ENCODE measurements around the gene WDR90. TPM values are rescaled to one million over a fixed set of nuclear protein-coding genes. Genes with fewer than 3 reads are reported as not detected.

The WDR90 gene
- total and polyA plus RNA-seq, 2 of the 13 experiments (the other 11 are each of a cell fraction or from before 2014, with no cell fraction given) = 14.9 to 28.9 TPM

DNA sequence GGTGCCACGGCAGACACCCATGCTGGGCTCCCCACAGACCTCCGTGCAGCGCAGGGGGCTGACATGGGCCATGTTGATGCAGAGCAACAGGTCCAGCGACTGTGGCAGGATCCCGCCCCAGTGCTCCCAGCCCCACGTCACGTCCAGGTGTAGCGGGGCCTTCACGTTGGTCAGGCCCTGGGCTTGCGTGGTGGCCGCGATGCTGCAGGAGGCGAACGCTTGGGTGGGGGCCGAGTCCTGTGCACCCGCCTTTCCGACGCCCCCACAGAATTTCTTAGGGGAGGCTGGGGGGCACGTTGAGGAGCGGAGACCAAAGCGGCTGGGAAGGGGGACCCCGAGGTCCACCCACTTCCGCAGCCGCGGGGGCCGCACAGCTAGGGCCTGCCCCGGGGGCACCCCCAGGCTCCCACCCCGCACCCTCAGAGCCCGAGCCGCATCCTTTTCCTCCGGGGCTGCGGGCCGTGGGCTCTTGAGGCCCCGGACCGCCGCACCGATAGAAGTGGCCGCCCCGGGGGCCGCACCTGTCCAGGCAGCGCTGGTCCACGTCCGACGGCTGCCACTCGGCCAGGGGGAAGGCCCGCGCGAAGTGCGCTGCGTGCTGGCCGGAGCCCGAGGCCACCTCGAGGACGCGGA, 13.5 kb upstream of the WDR90 start (continued):
- TF ChIP-seq ZBTB14 (CRISPR knock-in tag; IDR thresholded peaks at IDR 0.05) (no peak), ZNF619 (CRISPR knock-in tag; IDR thresholded peaks at IDR 0.05) (0 out of 2 replicates have a peak, but pooled peaks have one; percentile 14), ZFP62 (CRISPR knock-in tag; IDR thresholded peaks at IDR 0.05) (no peak), ZSCAN21 (CRISPR knock-in tag; IDR thresholded peaks at IDR 0.05; ENCODE audit: borderline replicate concordance) (no peak), ARNTL (CRISPR knock-in tag; IDR thresholded peaks at IDR 0.05) (no peak), SMC3 (IDR thresholded peaks at IDR 0.05; ENCODE audit: low read length) (no peak), ZNF124 (CRISPR knock-in tag; IDR thresholded peaks at IDR 0.05) (no peak), ZNF781 (CRISPR knock-in tag; IDR thresholded peaks at IDR 0.05; ENCODE audit: borderline replicate concordance, not compliant biosample characterization) (no peak), ZNF530 (CRISPR knock-in tag; IDR thresholded peaks at IDR 0.05; ENCODE audit: low read depth) (peak; percentile 65; the same call in 1 of the 2 replicates), RFX3 (CRISPR knock-in tag; IDR thresholded peaks at IDR 0.05) (no peak), AGO1 (IDR thresholded peaks at IDR 0.05; ENCODE audit: low read depth, low read length, poor library complexity, severe bottlenecking) (peak; percentile 26), ZGPAT (CRISPR knock-in tag; IDR thresholded peaks at IDR 0.05) (no peak), SP2 (CRISPR knock-in tag; IDR thresholded peaks at IDR 0.05) (no peak), KDM1A (CRISPR knock-in tag; IDR thresholded peaks at IDR 0.05) (0 out of 2 replicates have a peak, but pooled peaks have one; percentile 36), ZBTB42 (CRISPR knock-in tag; IDR thresholded peaks at IDR 0.05) (peak; percentile 31; the same call in 1 of the 2 replicates), ESRRA (CRISPR knock-in tag; IDR thresholded peaks at IDR 0.05; ENCODE audit: low read depth) (peak; percentile 78; the same call in 1 of the 2 replicates), ZZZ3 (CRISPR knock-in tag; IDR thresholded peaks at IDR 0.05; ENCODE audit: borderline replicate concordance) (no peak; the same call in 1 of the 2 replicates), PHF21A (CRISPR knock-in tag; IDR thresholded peaks at IDR 0.05) (peak; percentile 46; the same call in 1 of the 2 replicates), HOXA5 (CRISPR knock-in tag; IDR thresholded peaks at IDR 0.05) (peak; percentile 32; the same call in 1 of the 2 replicates)
- TF ChIP-seq, protein P1, sequence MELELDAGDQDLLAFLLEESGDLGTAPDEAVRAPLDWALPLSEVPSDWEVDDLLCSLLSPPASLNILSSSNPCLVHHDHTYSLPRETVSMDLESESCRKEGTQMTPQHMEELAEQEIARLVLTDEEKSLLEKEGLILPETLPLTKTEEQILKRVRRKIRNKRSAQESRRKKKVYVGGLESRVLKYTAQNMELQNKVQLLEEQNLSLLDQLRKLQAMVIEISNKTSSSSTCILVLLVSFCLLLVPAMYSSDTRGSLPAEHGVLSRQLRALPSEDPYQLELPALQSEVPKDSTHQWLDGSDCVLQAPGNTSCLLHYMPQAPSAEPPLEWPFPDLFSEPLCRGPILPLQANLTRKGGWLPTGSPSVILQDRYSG (CRISPR knock-in tag; IDR thresholded peaks at IDR 0.05) = peak; percentile 85; the same call in 1 of the 2 replicates
- TF ChIP-seq, protein P2, sequence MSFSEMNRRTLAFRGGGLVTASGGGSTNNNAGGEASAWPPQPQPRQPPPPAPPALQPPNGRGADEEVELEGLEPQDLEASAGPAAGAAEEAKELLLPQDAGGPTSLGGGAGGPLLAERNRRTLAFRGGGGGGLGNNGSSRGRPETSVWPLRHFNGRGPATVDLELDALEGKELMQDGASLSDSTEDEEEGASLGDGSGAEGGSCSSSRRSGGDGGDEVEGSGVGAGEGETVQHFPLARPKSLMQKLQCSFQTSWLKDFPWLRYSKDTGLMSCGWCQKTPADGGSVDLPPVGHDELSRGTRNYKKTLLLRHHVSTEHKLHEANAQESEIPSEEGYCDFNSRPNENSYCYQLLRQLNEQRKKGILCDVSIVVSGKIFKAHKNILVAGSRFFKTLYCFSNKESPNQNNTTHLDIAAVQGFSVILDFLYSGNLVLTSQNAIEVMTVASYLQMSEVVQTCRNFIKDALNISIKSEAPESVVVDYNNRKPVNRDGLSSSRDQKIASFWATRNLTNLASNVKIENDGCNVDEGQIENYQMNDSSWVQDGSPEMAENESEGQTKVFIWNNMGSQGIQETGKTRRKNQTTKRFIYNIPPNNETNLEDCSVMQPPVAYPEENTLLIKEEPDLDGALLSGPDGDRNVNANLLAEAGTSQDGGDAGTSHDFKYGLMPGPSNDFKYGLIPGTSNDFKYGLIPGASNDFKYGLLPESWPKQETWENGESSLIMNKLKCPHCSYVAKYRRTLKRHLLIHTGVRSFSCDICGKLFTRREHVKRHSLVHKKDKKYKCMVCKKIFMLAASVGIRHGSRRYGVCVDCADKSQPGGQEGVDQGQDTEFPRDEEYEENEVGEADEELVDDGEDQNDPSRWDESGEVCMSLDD (CRISPR knock-in tag; IDR thresholded peaks at IDR 0.05; ENCODE audit: borderline replicate concordance) = 0 out of 2 replicates have a peak, but pooled peaks have one; percentile 27
